ENCODE measurements around the gene SLC7A7. TPM values are rescaled to one million over a fixed set of nuclear protein-coding genes. Genes with fewer than 3 reads are reported as not detected.
A peak's percentile ranks its signal among the peaks of the same experiment; 100 is the strongest.

Gene SLC7A7
- total RNA-seq, 1 donor, result 4.3 TPM

DNA sequence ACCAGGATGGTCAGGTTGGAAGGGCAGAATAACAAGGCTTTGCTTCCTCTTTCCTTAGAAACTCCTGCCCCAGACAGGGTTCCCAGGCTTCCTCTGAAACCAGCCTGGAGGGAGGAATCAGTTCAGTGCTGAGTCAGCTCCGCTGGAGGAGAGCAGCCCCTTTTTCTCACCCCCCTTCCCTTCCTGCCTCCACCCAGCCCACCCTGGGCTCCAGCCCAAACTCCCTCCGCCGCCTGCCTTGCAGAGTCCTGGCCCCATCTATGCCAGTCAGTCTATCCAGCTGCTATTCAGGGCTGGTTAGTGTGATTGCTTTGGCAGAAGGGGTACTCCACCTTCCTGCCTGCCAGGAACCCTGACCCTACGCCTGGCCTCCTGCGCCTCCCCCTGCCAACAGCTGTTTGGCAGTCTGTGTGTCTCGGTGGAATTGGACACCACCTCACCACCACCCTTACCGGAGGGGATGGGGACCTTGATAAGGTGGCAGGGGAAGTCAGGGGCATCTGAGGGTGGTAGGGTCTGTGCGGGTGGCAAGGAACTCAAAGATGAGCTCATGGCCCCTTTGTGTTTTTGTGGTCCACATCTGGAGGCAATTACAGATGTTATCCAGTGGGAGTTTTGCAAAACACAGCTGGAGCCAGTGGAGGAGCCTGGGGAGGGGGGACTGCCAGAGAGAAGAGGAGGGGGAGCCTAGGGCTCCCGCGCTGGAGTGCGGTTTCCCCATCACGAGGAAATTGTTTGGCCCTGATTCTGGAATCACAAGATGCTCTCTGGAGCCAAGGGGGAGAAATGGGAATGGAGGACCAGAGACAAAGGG is 33.3 kb upstream of the SLC7A7 start:
- TF ChIP-seq, protein P1, sequence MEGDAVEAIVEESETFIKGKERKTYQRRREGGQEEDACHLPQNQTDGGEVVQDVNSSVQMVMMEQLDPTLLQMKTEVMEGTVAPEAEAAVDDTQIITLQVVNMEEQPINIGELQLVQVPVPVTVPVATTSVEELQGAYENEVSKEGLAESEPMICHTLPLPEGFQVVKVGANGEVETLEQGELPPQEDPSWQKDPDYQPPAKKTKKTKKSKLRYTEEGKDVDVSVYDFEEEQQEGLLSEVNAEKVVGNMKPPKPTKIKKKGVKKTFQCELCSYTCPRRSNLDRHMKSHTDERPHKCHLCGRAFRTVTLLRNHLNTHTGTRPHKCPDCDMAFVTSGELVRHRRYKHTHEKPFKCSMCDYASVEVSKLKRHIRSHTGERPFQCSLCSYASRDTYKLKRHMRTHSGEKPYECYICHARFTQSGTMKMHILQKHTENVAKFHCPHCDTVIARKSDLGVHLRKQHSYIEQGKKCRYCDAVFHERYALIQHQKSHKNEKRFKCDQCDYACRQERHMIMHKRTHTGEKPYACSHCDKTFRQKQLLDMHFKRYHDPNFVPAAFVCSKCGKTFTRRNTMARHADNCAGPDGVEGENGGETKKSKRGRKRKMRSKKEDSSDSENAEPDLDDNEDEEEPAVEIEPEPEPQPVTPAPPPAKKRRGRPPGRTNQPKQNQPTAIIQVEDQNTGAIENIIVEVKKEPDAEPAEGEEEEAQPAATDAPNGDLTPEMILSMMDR (IDR thresholded peaks at IDR 0.05; ENCODE audit: extremely low read depth, low read depth, low read length), result no peak
- peaks cover 37% of the 10 kb centered on the region for H3K79me2 ChIP-seq (ENCODE audit: insufficient read depth, low read length)
- H3K4me2 ChIP-seq (ENCODE audit: insufficient read depth, low read length), result peak overlapping the region; percentile 44
- peaks cover 37% of the 10 kb centered on the region for H3K36me3 ChIP-seq (ENCODE audit: insufficient read depth, low read length)
- DNase-seq (ENCODE audit: insufficient read length, low spot score, missing footprints), result peak; percentile 96
- H3K9me3 ChIP-seq (ENCODE audit: low read depth, low read length), result no peaks in the 10 kb centered on the region
- peaks cover 82% of the 10 kb centered on the region for H3K4me1 ChIP-seq (ENCODE audit: insufficient read depth, low read length)
- peak overlapping the region; percentile 100 for H3K27ac ChIP-seq (ENCODE audit: low read depth, low read length)
- peak overlapping the region; percentile 14 for H3K4me3 ChIP-seq (ENCODE audit: insufficient read depth, low read length)
- H2AFZ ChIP-seq (ENCODE audit: low read length), result no peak overlapping the region
- H3K27me3 ChIP-seq (ENCODE audit: insufficient read depth, low read length), result no peaks in the 10 kb centered on the region
- H4K20me1 ChIP-seq (ENCODE audit: insufficient read depth, low read length), result peaks cover 4% of the 10 kb centered on the region

DNA sequence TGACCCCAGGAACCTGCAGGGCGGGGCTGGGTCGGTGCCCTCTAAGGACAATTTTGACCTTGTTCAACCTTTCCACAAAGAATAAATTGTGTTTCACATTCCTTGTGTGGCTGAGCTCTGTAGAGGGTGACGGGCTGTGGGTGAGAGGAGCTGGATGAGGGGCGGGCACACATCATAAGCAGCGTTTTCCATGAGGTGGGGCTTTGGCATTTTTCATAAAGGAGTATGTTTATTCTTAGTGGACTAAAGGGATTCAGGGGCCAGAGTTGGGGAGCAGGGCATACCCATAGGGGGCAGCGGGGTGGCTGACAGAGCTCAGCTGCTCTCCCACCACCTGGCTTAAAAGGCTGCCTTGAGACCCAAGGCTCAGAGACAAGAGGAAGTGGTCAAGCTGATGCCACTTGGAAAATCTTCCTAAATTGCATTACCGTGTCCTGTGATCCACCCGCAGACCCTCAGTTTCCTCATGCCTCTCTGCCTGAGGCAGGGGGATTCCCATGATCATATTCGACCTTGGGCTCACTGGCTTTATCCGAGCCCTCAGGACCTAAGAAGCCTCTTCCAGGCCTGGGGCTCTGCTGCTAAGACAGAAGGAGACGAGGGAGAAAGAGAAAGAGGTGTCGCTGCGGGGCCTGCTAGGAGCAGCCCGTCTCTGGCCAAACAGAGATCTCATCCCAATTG is 32.6 kb upstream of the SLC7A7 start:
- peaks cover 4% of the 10 kb centered on the region for H4K20me1 ChIP-seq (ENCODE audit: insufficient read depth, low read length)
- H3K9me3 ChIP-seq (ENCODE audit: low read depth, low read length), result no peaks in the 10 kb centered on the region
- H3K4me3 ChIP-seq (ENCODE audit: insufficient read depth, low read length), result no peak overlapping the region
- peak; percentile 93 for DNase-seq (ENCODE audit: insufficient read length, low spot score, missing footprints)
- peaks cover 76% of the 10 kb centered on the region for H3K4me1 ChIP-seq (ENCODE audit: insufficient read depth, low read length)
- H3K27ac ChIP-seq (ENCODE audit: low read depth, low read length), result peak overlapping the region; percentile 100
- TF ChIP-seq, protein P1 (IDR thresholded peaks at IDR 0.05; ENCODE audit: extremely low read depth, low read depth, low read length), result peak; percentile 37
- H3K79me2 ChIP-seq (ENCODE audit: insufficient read depth, low read length), result peaks cover 43% of the 10 kb centered on the region
- H2AFZ ChIP-seq (ENCODE audit: low read length), result no peak overlapping the region
- H3K36me3 ChIP-seq (ENCODE audit: insufficient read depth, low read length), result peaks cover 45% of the 10 kb centered on the region
- no peaks in the 10 kb centered on the region for H3K27me3 ChIP-seq (ENCODE audit: insufficient read depth, low read length)
- H3K4me2 ChIP-seq (ENCODE audit: insufficient read depth, low read length), result peak overlapping the region; percentile 44

DNA sequence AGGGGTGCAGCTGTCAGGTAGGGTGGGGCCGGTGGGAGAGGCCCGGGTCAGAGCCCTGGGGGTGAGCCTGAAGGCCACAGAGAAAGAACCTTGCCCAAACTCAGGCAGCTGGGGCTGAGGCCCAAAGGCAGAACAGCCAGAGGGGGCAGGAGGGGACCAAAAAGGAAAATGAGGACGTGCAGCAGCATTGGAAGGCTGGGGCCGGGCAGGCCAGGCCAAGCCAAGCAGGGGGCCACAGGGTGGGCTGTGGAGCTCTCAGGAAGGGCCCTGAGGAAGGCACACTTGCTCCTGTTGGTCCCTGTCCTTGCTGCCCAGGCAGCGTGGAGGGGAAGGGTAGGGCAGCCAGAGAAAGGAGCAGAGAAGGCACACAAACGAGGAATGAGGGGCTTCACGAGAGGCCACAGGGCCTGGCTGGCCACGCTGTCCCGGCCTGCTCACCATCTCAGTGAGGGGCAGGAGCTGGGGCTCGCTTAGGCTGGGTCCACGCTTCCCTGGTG is 31.6 kb upstream of the SLC7A7 start:
- H3K27ac ChIP-seq (ENCODE audit: low read depth, low read length), result peak overlapping the region; percentile 93
- peak; percentile 56 for DNase-seq (ENCODE audit: insufficient read length, low spot score, missing footprints)
- no peak overlapping the region for H2AFZ ChIP-seq (ENCODE audit: low read length)

More for the DNA sequence above, 31.6 kb upstream of the SLC7A7 start:
- H3K4me1 ChIP-seq (ENCODE audit: insufficient read depth, low read length), result peaks cover 67% of the 10 kb centered on the region
- H3K36me3 ChIP-seq (ENCODE audit: insufficient read depth, low read length), result peaks cover 54% of the 10 kb centered on the region
- H3K79me2 ChIP-seq (ENCODE audit: insufficient read depth, low read length), result peaks cover 50% of the 10 kb centered on the region
- TF ChIP-seq, protein P1 (IDR thresholded peaks at IDR 0.05; ENCODE audit: extremely low read depth, low read depth, low read length), result no peak
- no peaks in the 10 kb centered on the region for H3K27me3 ChIP-seq (ENCODE audit: insufficient read depth, low read length)
- peaks cover 10% of the 10 kb centered on the region for H4K20me1 ChIP-seq (ENCODE audit: insufficient read depth, low read length)
- no peaks in the 10 kb centered on the region for H3K9me3 ChIP-seq (ENCODE audit: low read depth, low read length)
- peak overlapping the region; percentile 38 for H3K4me2 ChIP-seq (ENCODE audit: insufficient read depth, low read length)
- H3K4me3 ChIP-seq (ENCODE audit: insufficient read depth, low read length), result no peak overlapping the region

Data from osteoblast (primary cell).